ENCODE results near the gene LGALS9. TPM values are rescaled to one million over a fixed set of nuclear protein-coding genes. Genes with fewer than 3 reads are reported as not detected.

Gene LGALS9
- total RNA-seq, 4 donors from 2014 or later = 36.3 to 172 (median 54.3) TPM

DNA sequence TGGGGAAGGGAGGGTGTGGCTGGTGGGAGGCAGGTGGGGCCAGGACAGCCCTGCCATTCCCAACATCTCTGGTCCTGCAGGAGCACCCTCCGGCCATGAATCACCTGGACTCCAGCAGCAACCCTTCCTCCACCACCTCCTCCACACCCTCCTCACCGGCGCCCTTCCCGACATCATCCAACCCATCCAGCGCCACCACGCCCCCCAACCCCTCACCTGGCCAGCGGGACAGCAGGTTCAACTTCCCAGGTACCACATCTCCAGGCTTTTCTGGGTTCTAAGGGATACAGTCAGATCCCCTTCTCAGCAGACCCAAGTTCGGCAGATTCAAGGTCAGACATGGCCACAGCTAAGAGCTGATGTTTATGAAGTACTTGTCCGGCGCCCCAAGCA is 33.8 kb upstream of the LGALS9 start:
- no peak for TF ChIP-seq CTCF (IDR thresholded peaks at IDR 0.05)
- ATAC-seq (ENCODE audit: low FRiP score) (no peak), DNase-seq (ENCODE audit: low spot score) (no peak)

DNA sequence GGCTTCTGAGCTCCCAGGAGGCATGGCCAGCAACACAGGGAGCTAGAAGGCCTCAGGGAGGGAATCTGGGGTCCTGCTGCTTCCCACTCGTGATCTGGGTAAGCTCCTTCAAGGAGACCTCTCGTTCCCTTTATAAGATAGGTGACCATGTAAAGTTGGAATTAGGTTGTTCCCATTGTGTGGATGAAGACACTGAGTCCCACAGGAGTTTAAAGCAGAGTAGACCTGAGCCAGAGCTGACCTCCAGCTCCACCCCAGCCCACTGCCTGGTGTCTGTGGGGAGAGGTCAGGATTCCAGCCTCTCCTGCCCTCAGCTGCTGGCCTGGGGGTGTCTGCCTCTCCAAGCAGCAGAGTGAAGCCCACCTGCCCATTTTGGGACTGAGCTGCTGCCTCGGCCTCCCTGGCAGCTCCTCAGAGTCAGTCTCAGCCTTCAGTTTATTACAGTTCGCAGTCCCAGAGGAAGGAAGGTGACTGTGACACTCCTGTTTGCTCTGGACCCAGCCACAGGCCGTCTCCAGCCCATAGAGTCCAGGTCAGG is 33.1 kb upstream of the LGALS9 start:
- DNase-seq (ENCODE audit: low spot score) (no peak), ATAC-seq (ENCODE audit: low FRiP score) (no peak)
- TF ChIP-seq CTCF (IDR thresholded peaks at IDR 0.05) = no peak

- no peak for TF ChIP-seq CTCF (IDR thresholded peaks at IDR 0.05)
- no peak for ATAC-seq (ENCODE audit: low FRiP score)
- DNase-seq (ENCODE audit: low spot score) = no peak
Observed at GRCh38 chr17:27598337-27599050, 32.5 kb upstream of the LGALS9 start.

DNA sequence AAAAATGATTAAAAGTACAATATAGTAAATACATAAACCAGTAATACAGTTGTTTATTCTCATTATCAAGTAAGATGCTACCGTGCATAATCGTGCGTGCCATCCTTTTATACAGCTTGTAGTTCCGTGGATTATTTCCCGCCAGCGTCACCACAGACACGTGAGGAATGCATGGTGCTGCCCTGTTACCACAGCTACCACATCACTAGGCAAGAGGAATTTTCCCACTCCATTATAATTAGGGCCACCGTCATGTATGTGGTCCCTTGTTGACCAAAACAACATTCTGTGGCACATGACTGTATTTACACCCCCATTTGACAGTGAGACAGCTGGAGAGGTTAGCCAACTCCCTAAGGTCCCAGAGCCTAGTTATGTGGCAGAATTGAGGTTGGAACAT is 30.5 kb upstream of the LGALS9 start:
- DNase-seq (ENCODE audit: low spot score) (no peak), ATAC-seq (ENCODE audit: low FRiP score) (no peak)
- TF ChIP-seq CTCF (IDR thresholded peaks at IDR 0.05) = no peak

DNA sequence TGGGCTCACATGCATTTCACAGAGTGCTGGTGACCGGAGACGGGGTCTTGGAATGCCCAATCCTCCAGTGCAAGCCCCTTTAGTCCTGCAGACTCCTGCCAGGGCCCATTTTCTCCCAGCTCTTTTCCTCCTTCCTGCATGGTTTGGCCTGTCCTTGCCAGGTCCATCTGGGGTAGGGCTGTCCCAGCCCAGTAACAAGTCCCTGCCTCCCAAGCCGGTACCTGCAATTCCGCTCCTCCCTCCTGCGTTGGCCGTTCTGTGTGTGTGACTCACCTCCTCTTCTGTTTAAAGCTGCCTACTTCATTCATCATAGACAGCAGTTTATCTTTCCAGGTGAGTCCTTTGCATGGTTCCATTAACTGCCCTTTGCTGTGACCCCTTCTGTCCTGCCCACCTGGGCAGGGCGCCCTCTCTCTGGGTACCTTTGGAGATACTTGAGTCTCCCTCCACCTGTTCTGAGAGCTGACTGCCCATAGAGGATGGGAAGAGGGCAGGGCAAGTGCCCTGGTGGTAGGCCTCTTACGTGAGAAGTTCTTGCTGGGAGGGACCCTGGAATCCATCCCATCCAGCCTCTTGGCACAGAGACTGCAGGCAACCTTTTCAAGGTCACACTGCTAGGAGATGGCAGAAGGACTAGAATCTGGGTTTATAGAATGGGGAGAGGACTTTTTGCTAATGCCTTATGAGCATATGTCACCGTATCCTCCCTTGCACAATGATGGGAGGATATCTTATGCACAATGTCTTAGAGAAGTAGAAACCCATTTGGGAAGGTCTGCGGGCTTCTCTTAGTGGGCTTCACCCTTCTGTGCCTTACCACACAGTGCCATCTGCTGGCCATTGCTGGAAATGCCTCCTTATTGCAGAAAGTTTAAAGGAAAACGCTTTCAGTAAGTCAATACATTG is 29.7 kb upstream of the LGALS9 start:
- DNase-seq (ENCODE audit: low spot score) (peak; percentile 100), ATAC-seq (ENCODE audit: low FRiP score) (peak; percentile 33)
- TF ChIP-seq CTCF (IDR thresholded peaks at IDR 0.05) = peak in 1 of 3 donors; percentile 81

DNA sequence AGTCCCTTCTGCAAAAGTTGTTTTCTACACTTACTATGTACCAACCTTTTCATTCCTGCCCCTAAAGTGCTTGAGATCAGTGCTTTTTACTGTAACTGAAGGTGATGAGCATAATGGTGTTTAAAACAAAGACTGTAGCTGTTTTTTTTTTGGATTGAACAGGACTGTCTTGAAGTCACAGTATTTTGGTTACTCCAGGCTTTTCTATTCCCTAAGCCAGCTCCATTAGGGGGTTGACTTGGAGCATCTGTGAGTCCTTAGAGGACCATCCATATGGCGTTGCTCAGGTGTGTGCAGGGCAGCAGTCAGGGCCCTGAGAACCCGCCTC is 29.0 kb upstream of the LGALS9 start:
- no peak for TF ChIP-seq CTCF (IDR thresholded peaks at IDR 0.05)
- DNase-seq (ENCODE audit: low spot score) = no peak
- no peak for ATAC-seq (ENCODE audit: low FRiP score)
